Activated T-cell treated with anti-CD3 and anti-CD28 coated beads for 48 hours (primary cell): ENCODE results near the gene NUDT13.

Source experiments
- DNase-seq: peaks from one replicate; pipeline ENCODE4 v3.0.0-alpha.2; 2020; ENCODE audit warnings: low read depth

NUDT13 gene

GRCh38 chr10:73163096-73163495, 52.8 kb downstream of the NUDT13 start:
- DNase-seq: no peak

- DNase-seq: no peak
These were observed 56.7 kb downstream of the NUDT13 start for GRCh38 chr10:73166972-73167371.

- DNase-seq: peak; percentile 4
These were observed 57.2 kb downstream of the NUDT13 start for GRCh38 chr10:73167458-73167782.

- DNase-seq: peak; percentile 90
These were observed 57.7 kb downstream of the NUDT13 start, which contains the start of the genes ECD and FAM149B1 for GRCh38 chr10:73167783-73168464. TSS of gene ECD (minus strand) at chr10:73168008. CDS start at chr10:73163937, 4,071 bp downstream. TSS of gene FAM149B1 (plus strand) at chr10:73168119. CDS start at chr10:73168340, 221 bp downstream.

GRCh38 chr10:73168465-73168803, 58.2 kb downstream of the NUDT13 start:
- DNase-seq: no peak

- DNase-seq: no peak
These were observed 59.1 kb downstream of the NUDT13 start for GRCh38 chr10:73169320-73169719.

- DNase-seq: no peak
These were observed 62.6 kb downstream of the NUDT13 start for GRCh38 chr10:73172867-73173266.

GRCh38 chr10:73174148-73174925, 64.1 kb downstream of the NUDT13 start:
- DNase-seq: no peak
